Osteocyte (in vitro differentiated cells): ENCODE data around the gene TNP1. TPM values are rescaled to one million over a fixed set of nuclear protein-coding genes. Genes with fewer than 3 reads are reported as not detected.

Experiments
- DNase-seq: peaks from one replicate; pipeline ENCODE4 v3.0.0; 2021; ENCODE audit warnings: mixed read lengths; ENCODE audit not compliant: unreplicated experiment; ENCODE audit errors: extremely low spot score
- H3K27ac Mint-ChIP-seq: one replicate; pipeline ENCODE4 v1.8.0; 2021; ENCODE audit warnings: mild to moderate bottlenecking, mixed read lengths; ENCODE audit not compliant: unreplicated experiment
- H3K27me3 Mint-ChIP-seq: one replicate; pipeline ENCODE4 v1.8.0; 2021; ENCODE audit warnings: mixed read lengths; ENCODE audit not compliant: unreplicated experiment
- H3K36me3 Mint-ChIP-seq: one replicate; pipeline ENCODE4 v1.8.0; 2021; ENCODE audit warnings: mixed read lengths; ENCODE audit not compliant: unreplicated experiment
- H3K4me1 Mint-ChIP-seq: one replicate; pipeline ENCODE4 v1.8.0; 2021; ENCODE audit warnings: mixed read lengths; ENCODE audit not compliant: unreplicated experiment
- H3K4me3 Mint-ChIP-seq: one replicate; pipeline ENCODE4 v1.8.0; 2021; ENCODE audit warnings: mild to moderate bottlenecking, moderate library complexity, mixed read lengths; ENCODE audit not compliant: unreplicated experiment
- H3K9me3 Mint-ChIP-seq: one replicate; pipeline ENCODE4 v1.8.0; 2021; ENCODE audit warnings: mixed read lengths; ENCODE audit not compliant: unreplicated experiment
- long read RNA-seq: library from polyadenylated mRNA; unstranded; transcript quantifications from one replicate; pipeline ENCODE4 v2.0.0, GENCODE V29; 2021
- total RNA-seq: library from RNA; stranded (reverse); gene quantifications from 2 replicates; pipeline ENCODE4 v1.2.1, GENCODE V29; 2021
- TF ChIP-seq, protein P1 (sequence below): fragments of 200-600 bp; sonication (generic); IDR thresholded peaks from 2 replicates; pipeline ENCODE4 v1.5.0; 2021; ENCODE audit warnings: antibody characterized with exemption, mild to moderate bottlenecking, moderate library complexity

The TNP1 gene, protein sequence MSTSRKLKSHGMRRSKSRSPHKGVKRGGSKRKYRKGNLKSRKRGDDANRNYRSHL
- total RNA-seq: not detected in 2 replicates
- long read RNA-seq: 0 reads

DNA sequence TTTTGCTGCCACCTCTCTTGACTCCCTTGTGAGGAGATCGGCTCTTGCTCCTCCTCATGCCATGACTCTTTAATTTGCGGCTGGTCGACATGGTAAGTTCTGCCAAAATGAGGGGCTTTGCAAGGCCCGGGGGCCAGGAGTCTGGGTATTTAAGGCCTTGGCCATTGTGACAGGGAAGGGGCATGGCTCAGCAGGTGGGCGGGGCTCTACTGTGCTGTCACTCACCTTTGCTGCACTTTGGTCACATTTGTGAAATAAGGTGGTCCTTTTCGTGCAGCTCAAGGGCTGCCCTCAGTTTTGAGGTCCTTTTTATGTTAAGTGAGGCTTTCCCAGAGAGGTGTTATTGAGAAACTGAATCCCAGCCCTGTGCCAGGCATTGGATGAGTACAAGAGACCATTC, at the start of gene TNP1:
Gene TNP1, minus strand, starts transcription at position 121 of the 400 bp plus-strand sequence. Its CDS starts 30 bp downstream, at position 91.
- Mint-ChIP-seq H3K27me3 (peaks cover 5% of the 10 kb centered on the region), H3K27ac (no peak within 1 kb of the TSS), H3K4me1 (peaks cover 26% of the 10 kb centered on the region), H3K36me3 (no peaks in the 10 kb centered on the region), H3K4me3 (no peak within 1 kb of the TSS), H3K9me3 (no peaks in the 10 kb centered on the region)
- TF ChIP-seq, protein P1, sequence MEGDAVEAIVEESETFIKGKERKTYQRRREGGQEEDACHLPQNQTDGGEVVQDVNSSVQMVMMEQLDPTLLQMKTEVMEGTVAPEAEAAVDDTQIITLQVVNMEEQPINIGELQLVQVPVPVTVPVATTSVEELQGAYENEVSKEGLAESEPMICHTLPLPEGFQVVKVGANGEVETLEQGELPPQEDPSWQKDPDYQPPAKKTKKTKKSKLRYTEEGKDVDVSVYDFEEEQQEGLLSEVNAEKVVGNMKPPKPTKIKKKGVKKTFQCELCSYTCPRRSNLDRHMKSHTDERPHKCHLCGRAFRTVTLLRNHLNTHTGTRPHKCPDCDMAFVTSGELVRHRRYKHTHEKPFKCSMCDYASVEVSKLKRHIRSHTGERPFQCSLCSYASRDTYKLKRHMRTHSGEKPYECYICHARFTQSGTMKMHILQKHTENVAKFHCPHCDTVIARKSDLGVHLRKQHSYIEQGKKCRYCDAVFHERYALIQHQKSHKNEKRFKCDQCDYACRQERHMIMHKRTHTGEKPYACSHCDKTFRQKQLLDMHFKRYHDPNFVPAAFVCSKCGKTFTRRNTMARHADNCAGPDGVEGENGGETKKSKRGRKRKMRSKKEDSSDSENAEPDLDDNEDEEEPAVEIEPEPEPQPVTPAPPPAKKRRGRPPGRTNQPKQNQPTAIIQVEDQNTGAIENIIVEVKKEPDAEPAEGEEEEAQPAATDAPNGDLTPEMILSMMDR: no peak
- DNase-seq: no peak

DNA sequence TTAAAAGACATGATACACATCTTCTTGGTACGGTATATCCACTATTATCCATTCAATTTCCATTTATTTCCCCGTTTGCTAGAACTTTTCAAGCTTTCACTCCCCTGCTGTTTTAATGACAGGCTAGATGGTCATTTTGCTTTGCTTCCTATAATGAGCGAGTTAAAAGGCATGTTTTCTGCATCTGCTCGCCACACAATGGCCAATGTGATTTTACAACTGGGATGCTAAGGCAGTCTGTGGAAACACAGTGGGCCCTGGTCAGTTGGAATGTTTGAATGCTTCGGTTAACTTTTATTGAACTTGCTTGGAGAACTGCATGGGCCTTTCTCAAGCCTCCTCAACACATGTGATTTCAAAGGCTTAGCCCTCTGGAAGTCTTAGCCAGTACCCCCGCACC, 48.4 kb upstream of the TNP1 start:
- TF ChIP-seq, protein P1: no peak
- Mint-ChIP-seq H3K4me1 (peaks cover 2% of the 10 kb centered on the region), H3K9me3 (peaks cover 11% of the 10 kb centered on the region), H3K36me3 (no peaks in the 10 kb centered on the region), H3K4me3 (no peak overlapping the region), H3K27me3 (no peaks in the 10 kb centered on the region), H3K27ac (no peak overlapping the region)
- DNase-seq: no peak

DNA sequence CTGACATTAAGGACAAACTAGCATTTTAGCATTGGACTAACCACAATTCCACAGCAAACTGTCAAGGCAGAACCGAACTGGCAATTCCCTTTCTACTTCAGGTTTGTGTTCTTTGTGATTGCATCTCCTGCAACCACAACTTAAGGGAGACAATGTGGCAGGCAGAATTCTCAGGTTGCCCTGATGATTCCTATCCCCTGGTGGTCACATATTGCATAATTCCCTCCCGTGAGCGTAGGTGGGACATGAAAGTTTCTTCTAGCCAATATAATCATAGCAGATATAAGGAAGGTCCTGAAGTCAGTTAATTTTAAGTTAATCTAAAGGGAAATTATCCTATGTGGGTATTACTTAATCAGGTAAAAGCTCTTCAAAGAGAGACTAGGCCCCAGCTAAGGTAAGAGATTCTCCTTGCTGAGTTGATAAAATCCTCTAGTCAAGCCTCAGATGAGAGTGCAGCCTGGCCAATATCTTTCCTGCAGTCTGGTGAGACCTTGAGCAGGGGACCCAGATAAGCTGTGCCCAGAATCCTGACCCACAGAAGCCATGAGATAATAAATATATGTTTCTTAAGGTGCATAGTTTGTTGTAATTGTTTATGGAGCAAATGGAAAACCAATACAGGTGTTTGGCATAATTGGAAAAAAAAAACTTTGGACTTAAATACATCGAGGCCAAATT, 45.9 kb upstream of the TNP1 start:
- no peaks in the 10 kb centered on the region for H3K4me1 Mint-ChIP-seq
- H3K27ac Mint-ChIP-seq: no peak overlapping the region
- peaks cover 21% of the 10 kb centered on the region for H3K9me3 Mint-ChIP-seq
- no peak overlapping the region for H3K4me3 Mint-ChIP-seq
- no peak for DNase-seq
- no peaks in the 10 kb centered on the region for H3K27me3 Mint-ChIP-seq
- no peaks in the 10 kb centered on the region for H3K36me3 Mint-ChIP-seq
- TF ChIP-seq, protein P1: peak; percentile 5

DNA sequence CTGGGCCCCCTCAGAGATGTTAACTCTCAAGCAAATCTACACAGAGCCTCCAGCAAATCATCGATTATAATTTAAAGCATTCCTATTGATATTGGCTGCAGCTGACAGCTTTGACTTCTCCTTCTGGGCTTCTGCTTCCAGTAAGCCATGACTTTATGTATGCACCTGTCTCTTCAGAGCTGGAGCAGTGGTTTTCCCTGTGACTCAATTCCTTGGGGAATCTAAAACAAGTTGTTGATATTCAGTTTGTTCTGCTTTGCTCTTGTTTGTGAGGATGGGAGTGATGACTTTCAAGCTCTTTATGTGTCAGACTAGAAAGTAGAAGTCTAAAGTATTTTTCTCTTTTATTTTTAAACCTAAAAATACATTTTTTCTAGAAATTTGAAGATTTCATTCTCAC, 45.1 kb upstream of the TNP1 start:
- Mint-ChIP-seq H3K36me3 (no peaks in the 10 kb centered on the region), H3K27me3 (peaks cover 3% of the 10 kb centered on the region), H3K9me3 (peaks cover 21% of the 10 kb centered on the region), H3K4me3 (no peak overlapping the region), H3K4me1 (no peaks in the 10 kb centered on the region), H3K27ac (no peak overlapping the region)
- TF ChIP-seq, protein P1: no peak
- no peak for DNase-seq

DNA sequence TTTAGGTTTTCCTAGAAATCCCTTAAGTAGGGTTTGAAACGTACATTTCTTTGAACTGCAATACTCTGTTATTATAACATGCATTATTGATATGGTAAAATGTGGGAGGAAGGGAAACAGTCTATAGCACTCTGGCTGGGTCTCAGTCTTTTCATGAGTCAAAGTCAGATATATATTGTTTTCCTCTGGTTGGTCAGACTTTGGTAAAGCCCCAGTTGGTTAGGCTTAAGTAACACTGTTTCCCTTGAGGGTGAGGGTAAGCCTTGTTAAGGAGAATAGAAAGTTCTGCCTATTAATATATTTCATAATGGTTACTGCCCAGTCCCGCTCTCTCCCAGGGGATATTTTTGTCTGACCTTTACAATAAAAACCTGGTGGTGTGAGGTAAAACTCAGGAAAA, 44.7 kb upstream of the TNP1 start:
- TF ChIP-seq, protein P1: no peak
- H3K4me3 Mint-ChIP-seq: no peak overlapping the region
- peaks cover 3% of the 10 kb centered on the region for H3K27me3 Mint-ChIP-seq
- peaks cover 21% of the 10 kb centered on the region for H3K9me3 Mint-ChIP-seq
- no peaks in the 10 kb centered on the region for H3K4me1 Mint-ChIP-seq
- DNase-seq: no peak
- H3K36me3 Mint-ChIP-seq: no peaks in the 10 kb centered on the region
- H3K27ac Mint-ChIP-seq: no peak overlapping the region
